ENCODE results near the gene ADGRE1.

The ADGRE1 gene

DNA sequence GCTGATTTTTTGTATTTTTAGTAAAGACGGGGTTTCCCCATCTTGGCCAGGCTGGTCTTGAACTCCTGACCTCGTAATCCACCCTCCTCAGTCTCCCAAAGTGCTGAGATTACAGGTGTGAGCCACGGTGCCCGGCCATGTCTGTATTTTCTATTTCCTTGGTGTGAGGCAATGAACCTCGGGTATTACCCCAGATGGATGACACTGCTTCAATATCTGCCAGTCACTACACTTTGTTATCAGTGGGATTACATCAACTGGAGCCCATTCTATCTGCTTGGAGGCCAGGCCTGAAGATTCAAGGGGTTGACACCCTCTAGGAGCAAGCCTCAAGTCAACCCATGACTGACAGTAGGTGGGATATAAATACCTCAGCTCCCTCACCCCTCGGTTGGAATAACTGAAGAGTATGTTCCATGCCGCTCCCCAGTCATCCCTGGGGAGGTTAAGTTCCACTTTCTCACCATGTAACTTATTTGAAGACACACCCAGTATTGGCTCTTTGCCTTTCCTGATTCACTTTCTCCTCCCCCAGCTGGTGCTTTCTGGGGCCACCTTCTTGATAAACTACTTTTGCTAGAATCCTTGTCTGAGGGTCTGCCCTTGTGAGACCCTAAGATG, 992 bp upstream of the ADGRE1 start:
- DNase-seq = no peak

DNA sequence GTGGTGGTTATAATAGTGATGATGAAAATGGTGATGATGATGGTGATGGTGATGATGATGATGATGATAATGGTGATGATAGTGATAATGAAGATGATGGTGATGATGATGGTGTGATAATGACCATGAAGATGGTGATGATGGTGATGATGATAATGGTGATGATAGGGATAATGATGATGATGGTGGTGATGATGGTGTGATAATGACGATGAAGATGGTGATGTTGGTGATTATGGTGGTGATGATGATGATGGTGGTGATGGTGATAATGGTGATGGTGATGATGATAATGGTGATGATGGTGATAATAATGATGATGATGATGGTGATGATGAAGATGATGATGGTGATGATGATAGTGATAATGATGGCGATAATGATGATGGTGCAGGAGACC, 1.6 kb downstream of the ADGRE1 start:
- no peak for DNase-seq

DNA sequence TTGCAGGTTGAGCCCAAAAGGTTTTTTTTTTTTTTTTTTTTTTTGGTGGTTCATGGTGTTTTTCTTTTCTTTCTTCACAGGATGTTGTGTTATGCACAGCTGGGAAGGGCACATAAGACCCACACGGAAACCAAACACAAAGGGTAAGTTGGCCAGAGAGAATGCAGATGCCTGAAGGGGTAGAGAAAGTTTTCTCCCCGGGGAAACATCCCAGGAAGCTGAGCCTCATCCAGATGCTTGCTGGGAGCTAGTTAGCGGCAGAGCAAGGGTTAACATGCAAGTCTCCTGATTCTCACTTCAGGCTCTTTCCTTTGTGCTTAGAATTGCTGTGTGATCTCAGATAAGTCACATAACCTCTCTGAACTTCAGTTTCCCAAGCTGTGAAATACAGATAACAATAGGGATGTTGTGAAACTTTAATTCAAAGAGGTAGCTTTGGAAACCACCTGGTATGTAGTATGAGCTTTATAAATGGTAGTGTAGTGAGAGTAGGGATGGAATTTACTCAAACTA, 3.1 kb downstream of the ADGRE1 start:
- DNase-seq = no peak

DNA sequence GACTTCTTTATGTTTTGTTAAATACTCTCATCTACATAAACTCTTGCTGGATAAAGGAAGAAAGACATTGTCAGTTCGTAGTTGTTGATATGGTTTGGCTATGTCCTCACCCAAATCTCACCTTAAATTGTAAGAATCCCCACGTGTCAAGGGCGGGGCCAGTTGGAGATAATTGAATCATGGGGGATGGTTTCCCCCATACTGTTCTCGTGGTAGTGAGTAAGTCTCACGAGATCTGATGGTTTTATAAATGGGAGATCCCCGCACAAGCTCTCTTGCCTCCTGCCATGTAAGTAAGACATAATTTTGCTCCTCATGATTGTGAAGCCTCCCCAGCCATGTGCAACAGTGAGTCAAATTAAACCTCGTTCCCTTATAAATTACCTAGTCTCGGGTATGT, 3.6 kb downstream of the ADGRE1 start:
- no peak for DNase-seq

DNA sequence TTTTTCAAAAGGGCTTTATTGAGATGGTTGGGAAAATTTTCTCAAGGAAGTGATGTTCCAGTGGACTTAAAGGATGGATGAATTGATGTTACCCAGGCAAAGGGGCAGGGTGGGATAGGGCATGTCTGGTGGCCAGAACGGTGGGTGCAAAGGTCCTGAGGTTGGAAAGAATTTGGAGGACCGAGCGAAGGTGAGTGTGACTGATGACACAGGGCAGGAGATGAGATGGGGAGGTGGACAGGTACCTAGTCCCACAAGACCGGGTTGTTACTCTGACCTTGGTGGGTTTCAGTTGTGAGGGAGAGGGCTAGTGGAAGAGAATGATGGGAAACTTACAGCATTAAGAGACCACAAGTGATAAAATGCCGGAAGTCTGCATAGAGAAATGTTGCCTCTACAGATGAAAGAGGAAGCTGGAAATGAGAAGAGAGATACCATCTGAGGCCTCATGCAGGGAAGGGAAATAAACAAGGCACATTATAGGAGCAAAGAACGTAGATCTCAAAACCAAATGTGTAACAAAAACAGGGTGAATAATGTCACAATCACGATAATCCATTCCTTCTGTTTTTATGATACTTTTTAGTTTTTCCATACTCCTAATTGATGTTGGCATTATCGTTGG, 4.5 kb downstream of the ADGRE1 start:
- peak; percentile 79 for DNase-seq

DNA sequence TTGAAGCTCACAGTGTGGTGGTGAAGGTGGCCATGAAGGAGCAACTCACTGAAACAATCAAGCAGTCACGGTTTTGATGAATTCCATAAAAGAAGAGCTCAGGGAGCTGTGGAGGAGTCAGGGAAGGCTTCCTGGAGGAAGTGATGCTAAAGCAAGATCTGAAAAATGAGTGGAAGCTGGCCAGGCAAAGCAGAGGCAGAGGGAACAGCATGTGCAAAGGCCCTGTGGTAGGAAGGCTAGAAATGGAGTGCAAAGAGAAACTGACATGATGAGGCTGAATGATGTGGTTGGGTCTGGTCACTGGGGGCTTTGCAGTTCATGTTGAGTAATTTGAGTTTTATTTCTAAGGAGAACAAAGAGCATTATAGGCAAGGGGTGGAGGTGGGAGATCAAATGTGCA, 6.9 kb downstream of the ADGRE1 start:
- DNase-seq = no peak

DNA sequence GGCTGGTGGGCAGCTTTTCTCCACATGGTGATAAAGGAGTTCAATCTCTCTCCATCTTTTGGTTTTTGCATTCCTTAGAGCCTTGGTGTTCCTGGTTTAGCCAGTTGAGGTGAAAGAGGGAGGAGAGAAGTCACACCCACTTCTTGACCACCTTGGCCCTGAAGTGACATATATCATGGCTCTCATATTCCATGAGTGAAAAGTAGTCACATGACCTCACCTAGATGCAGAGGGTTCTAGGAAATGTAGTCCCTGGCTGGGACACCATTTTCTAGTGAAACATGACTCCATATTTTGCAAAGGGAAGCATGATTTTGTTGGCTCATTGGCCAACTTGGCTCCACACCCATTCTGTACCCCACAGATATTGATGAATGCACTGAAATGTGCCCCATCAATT, 16.1 kb downstream of the ADGRE1 start:
- no peak for DNase-seq

DNA sequence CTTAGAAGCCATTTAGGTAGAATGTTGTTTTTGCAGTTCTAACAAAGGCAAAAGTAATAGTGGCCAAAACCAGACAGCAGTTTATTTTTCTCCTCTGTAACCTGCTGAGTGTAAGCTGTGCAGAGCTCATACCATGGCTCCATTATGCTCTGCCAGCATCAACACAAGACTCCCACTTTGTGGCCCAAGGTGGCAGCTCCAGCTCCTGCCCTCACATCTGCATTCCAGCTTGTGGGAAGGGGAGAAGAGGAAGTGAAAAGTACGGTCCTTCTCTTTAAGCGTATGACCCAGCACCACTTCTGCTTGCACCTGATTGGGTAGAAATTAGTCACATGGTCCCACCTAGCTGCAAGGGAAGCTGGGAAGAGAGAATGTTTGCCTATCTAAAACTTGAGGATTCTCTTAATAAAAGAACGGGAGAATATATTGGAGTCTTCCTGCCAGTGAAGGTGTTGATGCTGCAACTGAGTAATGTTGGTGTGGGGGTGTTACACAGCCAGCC, 19.2 kb downstream of the ADGRE1 start:
- no peak for DNase-seq

DNA sequence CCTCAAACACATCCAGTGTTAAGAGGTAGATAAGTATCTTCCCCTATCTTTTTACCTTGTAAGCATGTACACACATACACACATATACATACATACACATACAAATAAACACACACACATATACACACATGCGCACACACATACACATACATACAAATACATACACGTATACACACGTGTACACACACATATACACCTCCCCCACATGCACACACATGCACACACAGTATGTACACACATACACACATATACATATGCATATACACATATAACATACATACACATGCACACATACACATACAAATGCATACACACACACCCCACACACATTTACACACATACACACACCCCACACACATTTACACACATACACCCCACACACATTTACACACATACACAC, 24.1 kb downstream of the ADGRE1 start:
- DNase-seq = no peak

DNA sequence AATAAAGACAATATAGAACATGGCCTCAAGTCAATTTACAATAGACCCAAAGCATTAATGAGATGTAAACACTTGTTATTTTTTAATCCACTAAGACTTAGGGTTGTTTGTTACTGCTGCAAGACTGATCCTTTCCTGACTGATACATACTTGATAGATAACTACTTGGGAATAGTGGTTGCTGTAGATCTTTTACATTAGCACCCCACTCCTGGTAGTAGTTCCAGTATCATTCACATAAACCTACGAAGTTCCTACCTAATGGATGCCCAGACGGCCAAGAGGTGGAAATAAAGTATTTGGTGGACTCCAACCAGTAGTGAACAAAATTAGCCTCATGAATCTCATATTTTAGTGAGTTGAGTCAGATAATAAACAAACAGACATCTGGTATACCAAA, 26.9 kb downstream of the ADGRE1 start:
- no peak for DNase-seq

DNA sequence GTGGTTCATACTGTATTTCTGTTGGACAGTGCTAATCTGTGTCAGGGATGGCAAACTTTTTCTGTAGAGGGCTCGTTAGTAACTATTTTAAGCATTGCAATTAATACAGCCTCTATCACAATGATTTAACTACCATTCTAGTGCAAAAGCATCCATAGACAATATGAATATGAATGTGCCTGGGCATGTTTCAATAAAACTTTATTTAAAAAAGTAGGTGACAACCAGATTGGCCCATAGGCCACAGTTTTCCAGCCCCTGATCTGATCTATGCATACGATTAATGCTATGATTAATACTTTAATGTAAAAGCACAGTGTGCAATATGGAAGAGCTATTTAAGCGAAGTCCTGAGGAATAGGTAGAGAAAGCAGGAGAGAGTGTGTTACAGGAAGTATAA, 29.6 kb downstream of the ADGRE1 start:
- DNase-seq = no peak

DNA sequence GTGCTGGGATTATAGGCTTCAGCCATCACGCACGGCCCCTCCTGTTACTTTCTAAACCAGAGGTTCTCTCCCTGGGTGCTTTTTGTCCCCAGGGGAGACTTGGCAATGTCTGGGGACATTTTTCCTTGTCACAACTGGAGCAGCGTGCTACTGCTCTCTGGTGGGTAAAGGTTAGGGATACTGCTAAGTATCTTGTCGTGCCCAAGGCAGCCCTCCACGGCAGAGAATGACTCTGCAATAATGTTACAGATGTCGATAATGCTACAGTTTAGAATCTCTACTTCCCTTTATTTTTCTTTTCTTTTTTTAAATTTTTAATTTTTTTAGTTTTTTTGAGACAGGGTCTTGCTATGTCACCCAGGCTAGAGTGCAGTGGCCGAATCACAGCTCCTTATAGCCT, 38.0 kb downstream of the ADGRE1 start:
- DNase-seq = peak; percentile 7

DNA sequence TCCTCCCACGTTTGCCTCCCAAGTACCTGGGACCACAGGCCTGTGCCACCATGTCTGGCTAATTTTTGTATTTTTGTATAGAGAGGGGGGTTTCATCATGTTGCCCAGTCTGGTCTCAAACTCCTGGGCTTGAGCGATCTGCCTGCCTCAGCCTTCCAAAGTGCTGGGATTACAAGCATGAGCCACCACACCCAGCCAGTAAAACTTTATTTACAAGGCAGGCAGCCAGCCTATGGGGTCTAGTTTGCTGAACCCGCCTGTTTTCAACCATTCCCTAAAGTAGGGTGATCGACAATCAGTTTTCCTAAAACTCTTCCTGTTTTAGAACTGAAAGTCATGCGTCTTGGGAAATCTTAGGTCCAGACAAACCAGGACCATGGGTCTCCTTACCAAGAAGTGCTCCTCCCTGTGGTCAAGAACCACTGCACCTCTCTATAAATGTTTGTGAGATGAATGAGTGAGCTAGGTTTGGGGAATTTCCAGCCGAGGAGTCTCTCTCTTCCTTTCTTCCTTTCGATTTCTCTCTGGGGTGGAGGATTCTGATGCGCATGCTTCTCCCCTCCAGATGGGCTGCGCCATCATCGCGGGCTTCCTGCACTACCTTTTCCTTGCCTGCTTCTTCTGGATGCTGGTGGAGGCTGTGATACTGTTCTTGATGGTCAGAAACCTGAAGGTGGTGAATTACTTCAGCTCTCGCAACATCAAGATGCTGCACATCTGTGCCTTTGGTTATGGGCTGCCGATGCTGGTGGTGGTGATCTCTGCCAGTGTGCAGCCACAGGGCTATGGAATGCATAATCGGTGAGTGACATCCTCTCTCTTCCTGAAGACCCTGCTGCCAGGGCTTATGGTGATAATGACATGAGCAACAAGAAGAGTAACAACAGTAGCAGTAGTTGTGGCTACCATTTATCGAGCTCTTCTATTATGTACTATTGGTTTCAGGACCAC, 38.7 kb downstream of the ADGRE1 start:
- no peak for DNase-seq

DNA sequence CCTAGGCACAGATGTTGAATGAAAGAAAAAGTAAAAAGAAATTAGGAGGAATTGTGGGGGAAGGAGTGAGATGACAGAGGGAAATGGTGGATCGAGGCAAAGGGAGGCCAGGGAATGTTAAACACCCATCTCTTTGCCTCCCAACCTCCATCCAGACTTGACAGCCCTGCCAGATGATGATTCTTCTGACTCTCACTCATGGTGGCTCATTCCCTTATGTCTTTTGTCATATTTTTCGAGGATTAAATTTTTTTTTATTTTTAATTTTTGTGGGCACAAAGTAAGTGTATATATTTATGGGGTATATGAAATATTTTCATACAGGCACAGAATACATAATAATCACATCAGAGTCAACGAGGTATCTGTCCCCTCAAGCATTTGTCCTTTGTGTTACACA, 42.8 kb downstream of the ADGRE1 start:
- DNase-seq = no peak

DNA sequence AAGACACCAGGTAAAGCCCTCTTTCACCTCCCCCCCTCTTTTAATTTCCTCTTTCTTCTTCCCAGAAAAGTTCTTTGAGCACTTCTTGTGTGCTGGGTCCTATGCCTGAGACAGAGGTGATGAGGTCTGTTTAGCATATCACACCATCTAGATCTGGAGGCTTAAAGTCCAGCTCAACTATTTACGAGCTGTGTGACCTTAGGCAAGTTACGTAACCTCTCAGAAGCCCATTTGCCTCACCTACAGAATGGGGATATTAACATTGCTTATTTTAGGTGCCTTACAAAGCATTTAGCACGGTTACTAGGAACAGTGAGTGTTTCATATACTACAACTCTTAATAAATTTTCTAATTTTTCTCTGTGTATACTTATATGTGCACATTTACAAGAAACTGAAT, 47.7 kb downstream of the ADGRE1 start:
- no peak for DNase-seq

DNA sequence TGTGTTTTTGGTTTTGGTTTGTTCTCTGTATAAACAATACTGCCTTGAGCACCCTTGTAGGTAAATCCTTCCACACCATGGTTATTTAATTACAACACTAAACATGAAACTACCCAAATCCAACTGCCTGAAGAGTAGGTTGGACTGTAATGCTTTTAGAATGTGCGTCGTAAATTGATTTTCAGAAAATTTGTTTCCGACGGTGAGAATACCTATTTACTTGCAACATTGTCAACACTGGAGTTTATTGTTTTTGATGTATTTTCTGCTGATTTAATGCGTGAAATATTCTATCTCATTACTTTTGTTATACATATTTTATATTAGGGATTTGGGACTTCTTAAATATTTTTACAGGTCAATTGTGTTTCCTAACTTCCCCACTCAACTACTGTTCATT, 48.2 kb downstream of the ADGRE1 start:
- DNase-seq = no peak

DNA sequence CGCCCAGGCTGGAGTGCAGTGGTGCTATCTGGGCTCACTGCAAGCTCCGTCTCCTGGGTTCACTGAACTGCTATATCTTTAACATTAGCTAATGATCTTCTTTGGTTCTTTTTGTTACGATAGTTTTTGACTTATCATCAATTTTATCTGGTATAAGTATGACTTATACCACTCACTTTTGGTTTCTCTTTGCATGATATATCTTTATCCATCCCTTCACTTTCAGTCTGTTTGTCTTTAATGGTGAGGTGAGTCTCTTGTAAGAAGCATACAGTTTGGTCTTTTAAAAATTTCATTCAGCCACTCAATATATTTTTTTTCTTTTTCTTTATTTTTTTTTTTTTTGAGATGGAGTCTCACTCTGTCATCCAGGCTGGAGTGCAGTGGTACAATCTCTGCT, 58.4 kb downstream of the ADGRE1 start:
- no peak for DNase-seq

DNA sequence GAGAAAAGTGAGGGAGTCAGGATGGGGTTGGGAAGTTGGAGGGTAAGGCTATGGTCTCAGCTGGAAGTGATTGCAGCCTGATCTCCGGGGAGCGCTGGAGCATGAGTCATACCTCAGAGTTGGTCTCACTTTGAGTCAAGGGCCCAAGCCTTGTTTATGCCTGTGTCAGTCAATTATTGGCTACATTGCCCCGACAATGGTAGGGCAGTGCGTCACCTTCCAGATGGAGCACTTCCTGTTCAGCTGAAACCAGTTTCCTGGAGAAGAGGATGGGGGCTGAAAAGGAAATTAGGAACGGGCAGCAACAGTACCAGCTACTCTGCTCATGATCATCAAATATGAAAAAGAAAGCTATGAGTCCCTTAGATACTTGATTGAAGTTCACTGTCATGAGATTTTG, 60.4 kb downstream of the ADGRE1 start:
- no peak for DNase-seq

DNA sequence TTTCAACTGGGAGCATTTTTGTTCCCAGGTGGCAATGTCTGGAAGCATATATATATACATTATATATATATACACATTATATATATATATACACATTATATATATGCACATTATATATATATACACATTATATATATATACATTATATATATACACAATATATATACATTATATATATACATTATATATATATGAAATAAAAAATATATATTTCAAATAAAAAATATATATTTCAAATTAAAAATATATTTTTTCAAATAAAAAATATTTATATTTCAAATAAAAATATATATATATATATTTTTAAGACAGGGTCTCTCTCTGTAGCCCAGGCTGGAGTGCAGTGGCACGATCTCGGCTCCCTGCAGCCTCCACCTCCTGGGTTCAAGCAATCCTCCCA, 61.5 kb downstream of the ADGRE1 start:
- no peak for DNase-seq

DNA sequence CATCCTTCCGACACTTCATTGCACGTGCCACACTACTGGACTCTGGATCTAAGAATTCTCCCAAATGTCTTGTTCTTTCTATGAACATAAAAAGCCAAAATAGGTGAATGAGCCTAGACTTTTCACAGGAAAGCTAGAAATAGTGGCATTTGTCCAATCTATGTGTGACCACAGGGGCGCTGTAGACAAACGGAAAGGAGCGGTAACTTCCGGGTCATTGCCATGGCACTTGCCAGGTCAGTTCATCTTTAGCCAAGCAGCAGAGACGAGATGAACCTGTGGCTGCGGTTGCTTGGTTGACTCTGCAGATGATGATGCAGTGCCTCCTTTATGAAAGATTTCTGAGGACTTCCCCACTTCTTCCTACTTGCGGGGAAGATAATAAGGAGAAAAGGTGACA, 65.6 kb downstream of the ADGRE1 start:
- DNase-seq = no peak

DNA sequence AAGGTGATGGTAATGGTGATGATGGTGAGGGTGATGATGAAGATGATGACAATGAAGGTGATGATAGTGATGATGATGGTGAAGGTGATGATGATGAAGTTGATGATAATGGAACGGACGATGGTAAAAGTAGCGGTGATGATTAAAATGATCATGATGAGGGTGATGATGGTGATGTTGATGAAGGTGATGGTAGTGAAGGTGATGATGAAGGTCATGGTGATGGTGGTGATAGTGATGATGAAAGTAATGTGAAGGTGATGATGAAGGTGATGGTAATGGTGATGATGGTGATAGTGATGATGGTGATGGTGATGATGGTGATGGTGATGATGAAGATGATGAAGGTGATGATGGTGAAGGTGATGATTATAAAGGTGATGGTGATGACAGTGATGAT, 67.7 kb downstream of the ADGRE1 start:
- no peak for DNase-seq

DNA sequence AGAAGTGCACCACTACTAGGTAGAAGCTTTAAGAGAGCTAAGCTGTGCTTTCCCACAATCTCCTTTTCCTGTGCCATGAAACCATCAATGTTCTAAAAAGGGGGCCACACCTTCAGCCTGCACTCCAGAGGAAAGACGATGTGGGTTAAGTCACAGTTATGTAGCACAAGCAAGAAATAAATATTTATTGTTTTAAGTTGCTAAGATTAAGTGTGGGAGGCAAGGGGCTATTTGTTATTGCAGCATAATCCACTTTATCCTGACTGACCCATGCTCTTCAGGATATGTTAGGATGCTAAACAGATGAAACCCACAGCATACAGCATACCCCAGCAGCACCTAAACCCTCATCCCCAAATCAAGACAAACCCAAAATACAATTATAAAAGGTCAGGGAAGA, 69.2 kb downstream of the ADGRE1 start:
- DNase-seq = no peak

DNA sequence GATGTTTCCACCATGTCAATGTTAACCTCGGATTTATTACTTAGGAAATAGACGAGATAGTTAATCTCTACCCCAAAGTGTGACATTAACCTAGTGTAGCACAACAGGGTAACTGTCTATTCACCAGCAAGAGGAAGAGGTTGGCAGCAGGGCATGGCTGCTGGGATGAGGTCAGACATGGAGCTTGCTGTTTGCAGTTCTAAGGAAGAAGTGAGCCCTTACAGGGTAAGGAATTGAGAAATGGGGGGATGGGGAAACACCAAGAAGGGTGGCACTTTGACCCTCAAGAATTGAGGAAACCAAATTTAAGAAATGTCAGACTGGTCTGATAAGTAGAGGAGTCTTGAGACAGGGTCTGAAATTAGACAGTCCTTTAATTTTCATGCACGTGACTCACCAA, 71.4 kb downstream of the ADGRE1 start:
- DNase-seq = no peak
